H1 (cell line): ENCODE results near the gene LAMA4. TPM values are rescaled to one million over a fixed set of nuclear protein-coding genes. Genes with fewer than 3 reads are reported as not detected.

Experiments used
- CTCF ChIA-PET: fragments of 300-600 bp; sonication (Branson Sonifier 250); formaldehyde crosslinking; loops from one replicate; lab custom pipeline; 2021; ENCODE audit not compliant: partially characterized antibody; lab: Charles Lee
- POLR2A ChIA-PET: fragments of 300-600 bp; sonication (Branson Sonifier 250); formaldehyde crosslinking; loops from one replicate; lab custom pipeline; 2021; ENCODE audit warnings: inconsistent platforms; ENCODE audit not compliant: partially characterized antibody; lab: Charles Lee
- DNase-seq, 2 experiments: peaks; one replicate each; pipeline versions ENCODE4 v3.0.0 to v3.0.0-alpha.2; 2010 to 2022; ENCODE audit warnings: low spot score in 2 of 2, low read depth in 1 of 2, mixed read lengths in 1 of 2
- FAIRE-seq: peaks from 2 replicates; lab custom pipeline; 2011; peaks lifted over from hg19 to GRCh38; lab: Jason Lieb, UNC
- H2AFZ ChIP-seq: 2 replicates; pipeline ENCODE4 v1.8.1; 2012; ENCODE audit warnings: low read length, inconsistent platforms
- H2AK5ac ChIP-seq: 2 replicates; pipeline ENCODE4 v1.6.1; 2013; ENCODE audit warnings: low read depth, low read length
- H2BK120ac ChIP-seq: replicated peaks from 2 replicates; pipeline ENCODE3; 2013; ENCODE audit warnings: low read depth, low read length, inconsistent platforms
- H2BK12ac ChIP-seq: 2 replicates; pipeline ENCODE4 v1.6.1; 2013; ENCODE audit warnings: low read depth, low read length
- H2BK15ac ChIP-seq: 2 replicates; pipeline ENCODE4 v1.6.1; 2013; ENCODE audit warnings: low read length
- H2BK20ac ChIP-seq: 2 replicates; pipeline ENCODE4 v1.6.1; 2013; ENCODE audit warnings: low read length
- H2BK5ac ChIP-seq: 2 replicates; pipeline ENCODE4 v1.6.1; 2013; ENCODE audit warnings: low read depth, low read length
- H3K14ac ChIP-seq: 2 replicates; pipeline ENCODE4 v1.6.1; 2013; ENCODE audit warnings: inconsistent platforms; ENCODE audit not compliant: insufficient read length
- H3K18ac ChIP-seq: 2 replicates; pipeline ENCODE4 v1.6.1; 2013; ENCODE audit warnings: low read length; ENCODE audit errors: extremely low read depth
- H3K23ac ChIP-seq: 2 replicates; pipeline ENCODE4 v1.6.1; 2013; ENCODE audit warnings: inconsistent platforms; ENCODE audit not compliant: insufficient read length
- H3K23me2 ChIP-seq: 2 replicates; pipeline ENCODE4 v1.6.1; 2013; ENCODE audit warnings: low read depth, low read length
- H3K27ac ChIP-seq: 2 replicates; pipeline ENCODE4 v1.6.1; 2011; ENCODE audit warnings: low read depth, low read length, inconsistent platforms
- H3K27me3 ChIP-seq, 4 experiments: replicated peaks in 1 of 4; 1 replicate in 1 of 4; 2 replicates in 3 of 4; pipeline versions ENCODE4 v1.6.1 to v1.8.1; 2011 to 2013; ENCODE audit warnings: low read length in 3 of 4, mild to moderate bottlenecking in 3 of 4, inconsistent platforms in 2 of 4, mixed read lengths in 2 of 4, moderate library complexity in 1 of 4; ENCODE audit not compliant: control insufficient read depth in 3 of 4, insufficient read depth in 3 of 4; ENCODE audit errors: extremely low read depth in 1 of 4
- H3K36me3 ChIP-seq, 4 experiments: 2 replicates each; pipeline versions ENCODE4 v1.6.1 to v1.8.1; 2011 to 2013; ENCODE audit warnings: mild to moderate bottlenecking in 4 of 4, low read length in 3 of 4, moderate library complexity in 2 of 4, control low read depth in 1 of 4, inconsistent platforms in 1 of 4; ENCODE audit not compliant: insufficient read depth in 4 of 4, control insufficient read depth in 2 of 4
- H3K4ac ChIP-seq: replicated peaks from 2 replicates; pipeline ENCODE3; 2013; ENCODE audit warnings: low read length, low read depth, mixed read lengths, inconsistent platforms; ENCODE audit not compliant: insufficient read length
- H3K4me1 ChIP-seq, 4 experiments: replicated peaks in 1 of 4; 1 replicate in 1 of 4; 2 replicates in 3 of 4; pipeline versions ENCODE4 v1.6.1 to v1.8.1; 2011 to 2013; ENCODE audit warnings: low read length in 3 of 4, inconsistent platforms in 2 of 4, mixed read lengths in 1 of 4; ENCODE audit not compliant: insufficient read depth in 4 of 4, control insufficient read depth in 3 of 4
- H3K4me2 ChIP-seq, 2 experiments: 2 replicates each; pipeline versions ENCODE4 v1.6.1 to v1.8.1; 2011 to 2013; ENCODE audit warnings: low read depth in 2 of 2, low read length in 2 of 2, control low read depth in 1 of 2, inconsistent platforms in 1 of 2, mild to moderate bottlenecking in 1 of 2; ENCODE audit not compliant: insufficient read depth in 1 of 2
- H3K4me3 ChIP-seq, 4 experiments: fragments of 200-600, 300-600 bp in 1 of 4; sonication (generic), shearing (Covaris generic), sonication (Bioruptor Twin) in 1 of 4; 2 replicates each; pipeline versions ENCODE4 v1.5.1 to v1.8.1; 2011 to 2016; ENCODE audit warnings: low read length in 4 of 4, low read depth in 3 of 4, control low read depth in 2 of 4, inconsistent platforms in 2 of 4, mild to moderate bottlenecking in 2 of 4, mixed read lengths in 1 of 4, moderate library complexity in 1 of 4; ENCODE audit not compliant: insufficient read depth in 2 of 4; ENCODE audit errors: extremely low read depth in 1 of 4
- H3K56ac ChIP-seq: replicated peaks from 2 replicates; pipeline ENCODE3; 2013; ENCODE audit warnings: low read depth, mild to moderate bottlenecking, mixed read lengths, low read length, inconsistent platforms; ENCODE audit not compliant: insufficient read length
- H3K79me1 ChIP-seq: 2 replicates; pipeline ENCODE4 v1.6.1; 2013; ENCODE audit warnings: low read depth, low read length, control low read depth
- H3K79me2 ChIP-seq, 2 experiments: 2 replicates each; pipeline versions ENCODE4 v1.6.1 to v1.8.1; 2012 to 2013; ENCODE audit warnings: low read length in 2 of 2, mild to moderate bottlenecking in 2 of 2, inconsistent platforms in 1 of 2; ENCODE audit not compliant: insufficient read depth in 2 of 2, control insufficient read depth in 1 of 2
- H3K9ac ChIP-seq, 4 experiments: replicated peaks in 1 of 4; 1 replicate in 1 of 4; 2 replicates in 3 of 4; pipeline versions ENCODE4 v1.6.1 to v1.8.1; 2011 to 2013; ENCODE audit warnings: low read depth in 3 of 4, low read length in 3 of 4, control low read depth in 2 of 4, mild to moderate bottlenecking in 2 of 4, moderate library complexity in 2 of 4, inconsistent platforms in 1 of 4; ENCODE audit errors: extremely low read depth in 1 of 4
- H3K9me3 ChIP-seq, 2 experiments: 2 replicates each; pipeline versions ENCODE4 v1.6.1 to v1.8.1; 2012 to 2013; ENCODE audit warnings: mild to moderate bottlenecking in 2 of 2, moderate library complexity in 2 of 2, control low read depth in 1 of 2, inconsistent platforms in 1 of 2, low read depth in 1 of 2, low read length in 1 of 2, mixed read lengths in 1 of 2; ENCODE audit not compliant: insufficient read depth in 2 of 2
- H4K20me1 ChIP-seq, 2 experiments: replicated peaks in 1 of 2; 2 replicates each; pipeline versions ENCODE3 to v1.8.1; 2011 to 2013; ENCODE audit warnings: inconsistent platforms in 2 of 2, low read length in 2 of 2, mild to moderate bottlenecking in 1 of 2; ENCODE audit not compliant: insufficient read depth in 2 of 2, control insufficient read depth in 1 of 2
- H4K5ac ChIP-seq: 2 replicates; pipeline ENCODE4 v1.6.1; 2013; ENCODE audit warnings: low read length, low read depth, mixed read lengths, inconsistent platforms; ENCODE audit not compliant: insufficient read length
- H4K8ac ChIP-seq: 2 replicates; pipeline ENCODE4 v1.8.0; 2013; ENCODE audit warnings: mild to moderate bottlenecking, moderate library complexity, low read length, inconsistent platforms; ENCODE audit not compliant: insufficient read depth; ENCODE audit errors: extremely low read depth
- H4K91ac ChIP-seq: replicated peaks from 2 replicates; pipeline ENCODE3; 2013; ENCODE audit warnings: low read length, mixed read lengths, inconsistent platforms; ENCODE audit not compliant: insufficient read length
- ASH2L ChIP-seq: fragments of 200-600, 300-600 bp; sonication (generic); IDR thresholded peaks from one replicate; pipeline ENCODE4 v1.7.1; 2017; ENCODE audit warnings: low read length
- CBX5 ChIP-seq: fragments of 300-800, 300-1000 bp; sonication (generic); IDR thresholded peaks from 2 replicates; pipeline ENCODE4 v1.7.1; 2016; ENCODE audit warnings: antibody characterized with exemption, low read length, low read depth
- CREB1 ChIP-seq: IDR thresholded peaks from 2 replicates; pipeline ENCODE4 v1.6.1; 2012; ENCODE audit warnings: inconsistent platforms
- RNF2 ChIP-seq: fragments of 200-900, 300-1000 bp; sonication (generic); IDR thresholded peaks from 2 replicates; pipeline ENCODE4 v1.7.1; 2016; ENCODE audit warnings: borderline replicate concordance, low read depth, mild to moderate bottlenecking, antibody characterized with exemption, low read length; ENCODE audit not compliant: poor library complexity, severe bottlenecking; ENCODE audit errors: missing control alignments
- SIRT6 ChIP-seq: IDR thresholded peaks from one replicate; pipeline ENCODE4 v1.7.1; 2012; ENCODE audit warnings: low read length, inconsistent platforms
- SRF ChIP-seq: IDR thresholded peaks from 2 replicates; pipeline ENCODE4 v1.6.1; 2011; ENCODE audit warnings: mild to moderate bottlenecking, low read depth, low read length, moderate library complexity
- WGBS, 2 experiments: shearing (Covaris generic) in 1 of 2; methylation state at CpG; one replicate each; pipeline versions ENCODE4 v1.1.6 to v1.1.7; 2013 to 2015; ENCODE audit warnings: low lambda C conversion rate in 2 of 2, mixed read lengths in 2 of 2, inconsistent platforms in 1 of 2, low coverage in 1 of 2, missing lambda C conversion rate in 1 of 2; ENCODE audit not compliant: insufficient replicate concordance in 2 of 2, insufficient coverage in 1 of 2, insufficient read length in 1 of 2; ENCODE audit errors: extremely low coverage in 1 of 2, missing lambda C conversion rate in 1 of 2; 5-methylcytosine and 5-hydroxymethylcytosine counted together
- polyA plus RNA-seq, 7 experiments: library from polyadenylated mRNA; depleted of rRNA in 3 of 7; stranded (reverse) in 5 of 7; unstranded in 2 of 7; fragments of >200 nt in 5 of 7; fragments of 200-250 nt in 2 of 7; gene quantifications; 1 replicate in 5 of 7; 2 replicates in 1 of 7; 4 replicates in 1 of 7; pipeline versions ENCODE4 v1.2.1 to v1.2.3, GENCODE V29; 2011 to 2013; ENCODE audit warnings: missing spikeins in 2 of 7, mixed read lengths in 2 of 7
- total RNA-seq: library from RNA; stranded (reverse); fragmentation: NEBNext Ultra II Directional; extraction: Animal tissue kit (Norgen Biotek cat#: 25700); gene quantifications from 2 replicates; pipeline ENCODE4 v1.2.1, GENCODE V29; 2021

Gene LAMA4
- total and polyA plus RNA-seq, 2 of the 8 experiments (the other 6 are each of a cell fraction or from before 2014, with no cell fraction given): 0.95 to 1.5 TPM

DNA sequence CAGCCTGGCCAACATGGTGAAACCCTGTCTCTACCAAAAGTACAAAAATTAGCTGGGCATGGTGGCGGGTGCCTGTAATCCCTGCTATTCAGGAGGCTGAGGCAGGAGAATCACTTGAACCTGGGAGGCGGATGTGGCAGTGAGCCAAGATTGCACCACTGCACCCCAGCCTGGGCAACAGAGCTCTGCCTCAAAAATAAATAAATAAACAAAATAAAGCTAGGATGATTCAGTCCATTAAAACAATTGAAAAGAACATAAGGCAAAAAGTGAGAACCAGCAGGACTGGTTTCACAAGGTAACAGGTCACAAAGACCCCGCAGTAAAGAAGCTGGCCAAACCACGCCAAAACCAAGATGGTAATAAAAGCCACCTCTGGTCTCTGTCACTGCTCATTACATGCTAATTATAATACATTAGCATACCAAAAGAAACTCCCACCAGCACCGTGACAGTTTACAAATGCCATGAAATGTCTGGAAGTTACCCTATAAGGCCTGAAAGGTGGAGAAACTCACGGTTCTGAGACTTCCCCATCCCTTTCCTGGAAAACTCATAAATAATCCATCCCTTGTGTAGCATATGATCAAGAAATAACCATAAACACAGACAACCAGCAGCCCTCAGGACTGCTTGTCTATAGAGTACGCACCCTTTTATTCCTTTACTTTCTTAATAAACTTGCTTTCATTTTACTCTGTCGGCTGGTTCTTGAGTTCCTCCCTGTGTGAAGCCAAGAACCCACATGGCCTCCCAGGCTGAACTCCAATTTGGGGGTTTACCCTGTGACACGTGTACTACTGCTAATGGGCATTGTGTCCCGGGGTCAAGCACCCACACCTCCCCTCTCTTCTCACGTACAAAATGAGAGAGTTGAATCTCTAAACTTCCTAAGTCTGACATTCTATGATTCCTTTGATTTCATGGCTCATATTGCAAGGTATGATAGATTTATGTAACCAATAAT is 10.2 kb downstream of the LAMA4 start:
- DNase-seq (no peak), FAIRE-seq (no peak)
- no peak overlapping the region for H3K27ac ChIP-seq
- H2BK5ac ChIP-seq: no peak overlapping the region
- H4K8ac ChIP-seq: no peak overlapping the region
- no peaks in the 10 kb centered on the region for H3K79me2 ChIP-seq
- no peak overlapping the region for H3K14ac ChIP-seq
- no peaks in the 10 kb centered on the region for H4K20me1 ChIP-seq
- no peak overlapping the region for H3K4me2 ChIP-seq
- H2BK15ac ChIP-seq: no peak overlapping the region
- no peak overlapping the region for H3K4ac ChIP-seq
- H4K5ac ChIP-seq: no peak overlapping the region
- H3K9me3 ChIP-seq: no peaks in the 10 kb centered on the region
- no peak overlapping the region; the same call in 1 of the 2 replicates for H2BK12ac ChIP-seq
- POLR2A ChIA-PET: interaction anchor here (1.1 kb wide), 1 partner anchor 10 kb away, joined by 6 read pairs; the partner anchor contains the start of gene LAMA4
- peaks cover 0 to 7% (median 3%) of the 10 kb centered on the region in 4 experiments; a peak in 4 of 7 replicates for H3K4me1 ChIP-seq
- H3K23ac ChIP-seq: no peak overlapping the region
- no peak overlapping the region for H2BK20ac ChIP-seq
- TF ChIP-seq RNF2: no peak
- TF ChIP-seq CREB1: no peak
- peak; percentile 41; the same call in 1 of the 2 replicates for TF ChIP-seq SRF
- no peak for TF ChIP-seq SIRT6
- TF ChIP-seq ASH2L: no peak
- no peak for TF ChIP-seq CBX5
- H3K23me2 ChIP-seq: no peaks in the 10 kb centered on the region; the same call in 1 of the 2 replicates
- H3K18ac ChIP-seq: no peak overlapping the region
- H3K36me3 ChIP-seq: no peaks in the 10 kb centered on the region
- H2AK5ac ChIP-seq: no peak overlapping the region
- CTCF ChIA-PET: interaction anchor here (0.8 to 1.2 kb wide), 2 partner anchors 10 to 50 kb away, joined by 3 read pairs; no protein-coding TSS in a partner anchor
- no peak overlapping the region for H2BK120ac ChIP-seq
- H3K4me3 ChIP-seq: no peak overlapping the region
- H2AFZ ChIP-seq: no peak overlapping the region
- H3K56ac ChIP-seq: no peak overlapping the region
- H3K27me3 ChIP-seq: no peaks in the 10 kb centered on the region
- no peak overlapping the region for H4K91ac ChIP-seq
- 85% methylated on average over 11 of the region's 11 CpGs; no CpG with 5 or more reads in 1 of the 2 experiments for WGBS, 2 experiments
- H3K9ac ChIP-seq: no peak overlapping the region
- H3K79me1 ChIP-seq: no peaks in the 10 kb centered on the region
